ENCODE measurements around the gene DCST2.
"Not testable (repeated sequence)": the region's sequence is repeated elsewhere in the genome, so short reads cannot be mapped to it uniquely, and the experiment has no call there.

Gene DCST2

DNA sequence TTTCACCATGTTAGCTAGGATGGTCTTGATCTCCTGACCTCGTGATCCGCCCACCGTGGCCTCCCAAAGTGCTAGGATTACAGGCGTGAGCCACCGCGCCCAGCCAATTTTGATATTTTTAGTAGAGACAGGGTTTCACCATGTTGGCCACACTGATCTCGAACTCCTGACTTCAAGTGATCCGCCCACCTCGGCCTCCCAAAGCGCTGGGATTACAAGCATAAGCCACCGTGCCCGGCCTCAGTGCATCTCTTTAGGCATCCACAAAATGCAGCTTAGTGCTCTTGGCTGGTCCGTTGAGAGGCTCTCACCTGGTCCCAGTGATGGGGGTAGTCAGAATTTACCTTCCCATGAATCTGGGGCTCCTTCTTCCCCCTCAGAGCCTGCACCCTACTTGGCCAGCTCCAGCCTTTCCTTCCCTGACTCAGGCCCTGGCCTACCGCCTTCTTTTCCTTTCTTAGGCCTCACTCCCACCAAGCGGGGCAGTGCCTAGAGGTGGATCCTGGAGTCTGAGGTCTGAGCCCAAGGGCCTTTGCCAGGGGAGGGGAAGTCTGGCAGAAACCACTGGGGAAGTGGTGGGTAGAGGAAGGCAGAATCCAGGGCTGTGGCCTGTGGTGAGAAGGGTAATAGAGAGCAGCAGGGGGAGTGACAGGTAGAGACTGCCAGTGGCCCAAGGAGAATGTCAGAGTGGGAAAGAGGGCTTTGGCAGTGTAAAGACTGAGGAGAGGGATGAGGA lies 36.4 kb downstream of the DCST2 start:
- no peak for DNase-seq (ENCODE audit: low spot score)

DNA sequence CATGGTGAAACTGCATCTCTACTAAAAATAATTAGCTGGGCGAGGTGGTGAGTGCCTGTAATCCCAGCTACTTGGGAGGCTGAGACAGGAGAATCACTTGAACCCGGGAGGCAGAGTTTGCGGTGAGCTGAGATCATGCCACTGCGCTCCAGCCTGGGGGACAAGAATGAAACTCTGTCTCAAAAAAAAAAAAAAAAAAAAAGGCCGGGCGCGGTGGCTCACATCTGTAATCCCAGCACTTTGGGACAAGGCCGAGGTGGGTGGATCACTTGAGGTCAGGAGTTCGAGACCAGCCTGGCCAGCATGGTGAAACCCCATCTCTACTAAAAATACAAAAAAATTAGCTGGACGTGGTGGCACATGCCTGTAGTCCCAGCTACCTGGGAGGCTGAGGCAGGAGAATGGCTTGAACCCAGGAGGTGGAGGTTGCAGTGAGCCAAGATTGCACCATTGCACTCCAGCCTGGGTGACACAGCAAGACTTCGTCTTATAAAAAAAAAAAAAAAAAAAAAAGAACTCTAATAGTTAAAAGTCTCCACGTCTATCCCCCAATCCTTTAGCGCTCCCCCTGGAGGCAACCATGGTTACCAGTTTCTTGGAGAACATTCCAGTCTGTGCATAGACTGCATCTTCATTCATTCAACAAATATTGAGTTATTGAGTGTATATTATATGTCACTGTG lies 38.1 kb downstream of the DCST2 start:
- peak; percentile 72 for DNase-seq (ENCODE audit: low spot score)

DNA sequence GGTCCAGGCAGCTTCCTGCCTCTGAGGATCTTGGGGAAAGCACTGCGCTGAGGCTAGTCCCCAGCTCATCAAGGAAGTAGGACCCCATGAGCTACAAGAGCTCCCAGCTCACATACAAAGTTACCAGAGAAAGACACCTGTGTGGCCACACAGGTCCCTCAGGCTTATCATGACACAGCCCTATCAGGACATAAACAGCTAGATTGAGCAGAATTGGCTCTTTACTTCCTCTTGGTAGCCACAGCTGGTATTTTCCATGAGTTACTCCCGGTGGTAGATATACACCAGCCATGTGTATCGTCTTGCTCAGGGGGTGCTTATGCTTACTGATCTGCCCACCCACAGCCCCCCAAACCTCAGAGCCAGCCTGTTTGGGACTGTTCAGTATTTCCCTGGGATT lies 39.0 kb downstream of the DCST2 start:
- DNase-seq (ENCODE audit: low spot score): no peak

DNA sequence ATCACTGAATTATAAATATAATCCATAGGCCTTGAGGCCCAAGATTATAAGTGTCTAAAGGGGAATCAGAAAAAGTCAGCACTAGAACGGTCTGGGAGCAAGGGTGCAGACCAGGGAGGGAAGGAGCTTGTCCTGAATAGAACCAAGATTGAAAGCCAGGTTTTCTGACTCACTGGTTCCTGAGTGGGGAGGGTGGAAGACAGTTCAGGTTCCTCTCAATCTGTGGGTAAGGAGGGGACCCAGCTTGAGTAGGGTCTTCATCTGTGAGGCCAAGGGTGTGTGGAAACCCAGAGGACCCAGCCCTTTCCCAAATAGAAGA lies 39.4 kb downstream of the DCST2 start:
- DNase-seq (ENCODE audit: low spot score): no peak

DNA sequence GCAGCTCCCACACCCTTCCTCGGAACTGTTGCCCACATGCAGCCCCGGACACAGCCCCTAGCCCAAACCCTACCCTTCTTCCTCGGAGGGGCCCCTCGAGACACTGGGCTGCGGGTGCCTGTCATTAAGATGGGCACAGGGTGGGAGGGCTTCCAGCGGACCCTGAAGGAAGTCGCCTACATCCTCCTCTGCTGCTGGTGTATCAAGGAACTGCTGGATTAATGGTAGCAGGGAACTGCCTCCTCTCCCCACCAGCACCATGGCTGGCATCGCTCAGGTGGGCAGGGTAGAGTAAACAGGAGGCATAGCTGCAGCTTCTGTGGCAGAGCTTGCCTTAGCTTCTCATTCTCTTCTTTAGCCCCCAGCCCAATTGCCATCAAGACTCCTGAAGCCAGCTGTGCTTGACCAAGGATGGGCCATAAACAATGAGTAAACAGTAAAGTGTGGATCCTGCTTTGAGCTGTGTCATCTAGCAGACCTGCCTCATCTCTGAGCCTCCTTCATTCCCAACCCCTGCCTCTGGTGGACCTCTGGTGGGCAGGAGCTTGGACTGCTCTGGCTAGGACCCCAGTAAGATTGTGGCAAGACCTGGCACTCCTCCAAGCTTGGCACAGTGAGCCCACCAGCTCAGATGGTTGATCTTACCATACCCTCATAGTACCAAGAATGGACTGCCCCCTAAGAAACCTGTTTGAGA lies 39.9 kb downstream of the DCST2 start, which contains the start of gene LENEP:
Gene LENEP, plus strand, starts transcription at position 15 of the 697 bp plus-strand sequence. Its CDS starts 22 bp downstream, at position 37.
- DNase-seq (ENCODE audit: low spot score): no peak

DNA sequence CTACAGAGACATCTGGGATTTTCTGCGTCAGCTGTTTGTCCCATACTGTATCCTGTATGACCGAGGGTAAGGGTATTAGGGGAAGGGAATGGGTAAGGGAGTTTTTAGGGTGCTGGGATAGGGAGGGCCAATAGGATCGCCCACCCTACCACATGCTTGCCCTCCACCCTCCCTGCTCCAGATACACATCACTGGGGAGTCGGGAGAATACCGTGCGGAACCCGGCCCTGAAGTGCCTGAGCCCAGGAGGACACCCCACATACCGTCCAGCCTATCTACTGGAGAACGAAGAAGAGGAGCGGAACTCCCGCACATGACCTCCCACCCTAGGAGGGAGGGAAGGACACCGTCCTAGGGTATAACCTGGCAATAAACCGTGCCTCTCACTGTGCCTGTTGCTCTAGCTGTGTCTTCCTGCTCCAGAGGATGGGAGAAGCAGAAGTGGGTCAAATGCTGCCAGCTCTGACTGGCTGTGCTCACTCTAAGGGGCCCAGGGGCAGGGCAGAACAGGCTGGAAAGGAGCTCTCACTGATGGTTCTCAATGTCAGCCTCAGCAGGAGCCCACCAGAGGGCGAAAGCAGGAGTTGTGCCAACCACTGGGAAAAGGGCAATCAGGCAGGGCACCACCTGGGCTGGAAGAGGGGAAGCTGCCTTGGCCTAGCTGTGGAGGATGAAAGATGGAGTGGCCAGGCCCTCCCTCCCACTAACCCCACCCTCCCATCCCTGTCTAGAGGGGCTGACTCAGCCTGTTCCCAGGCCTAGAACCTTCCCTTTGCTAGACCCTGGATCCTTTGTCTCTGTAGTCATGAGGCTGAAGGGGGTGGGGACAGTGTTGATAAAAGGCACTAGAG lies 40.6 kb downstream of the DCST2 start:
- DNase-seq (ENCODE audit: low spot score): no peak

DNA sequence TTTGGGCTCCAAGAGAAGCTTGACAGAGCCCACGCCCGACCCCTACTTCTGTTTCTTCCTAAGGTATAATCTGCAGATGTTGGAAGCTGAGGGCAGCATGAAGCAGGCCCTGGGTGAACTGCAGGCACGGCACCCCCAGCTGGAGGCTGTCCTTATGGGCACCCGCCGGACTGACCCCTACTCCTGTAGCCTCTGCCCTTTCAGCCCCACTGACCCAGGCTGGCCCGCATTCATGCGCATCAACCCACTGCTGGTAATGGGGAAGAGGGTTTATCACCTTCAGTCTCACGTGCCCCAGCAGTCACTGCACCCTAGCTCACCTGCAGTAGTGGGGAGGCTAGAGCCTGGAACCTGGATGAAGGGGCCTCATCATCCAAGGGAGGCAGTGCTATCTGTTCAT lies 43.3 kb downstream of the DCST2 start:
- DNase-seq (ENCODE audit: low spot score): no peak

DNA sequence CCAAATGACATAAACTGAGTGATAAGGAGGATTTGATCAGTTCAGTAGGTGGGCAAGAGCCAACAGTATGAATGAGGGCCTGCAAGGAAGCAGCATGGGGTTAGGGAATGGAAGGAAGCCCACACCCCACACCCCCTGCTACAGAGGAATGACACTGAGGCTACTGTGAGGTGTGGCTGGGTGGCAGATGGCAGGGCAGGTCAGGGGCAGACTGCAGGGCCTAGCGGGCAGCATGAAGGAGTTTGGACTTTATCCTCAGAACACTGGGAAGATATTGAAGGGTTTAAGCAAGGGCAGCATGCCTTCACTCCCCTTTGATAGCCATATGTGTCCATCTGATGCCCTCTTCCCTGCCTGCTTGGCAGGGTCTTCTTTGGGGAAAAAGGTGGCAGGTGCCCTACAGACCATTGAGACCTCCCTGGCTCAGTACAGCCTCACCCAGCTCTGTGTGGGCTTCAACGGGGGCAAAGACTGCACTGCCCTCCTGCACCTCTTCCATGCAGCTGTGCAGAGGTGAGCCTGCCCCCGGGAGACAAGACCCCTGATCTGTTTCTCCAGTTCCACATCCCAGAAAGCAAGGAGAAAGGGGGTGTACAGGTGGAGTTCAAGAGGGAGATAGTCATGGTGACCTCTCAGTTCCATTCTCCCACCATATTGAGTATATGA lies 44.3 kb downstream of the DCST2 start:
- DNase-seq (ENCODE audit: low spot score): no peak

DNA sequence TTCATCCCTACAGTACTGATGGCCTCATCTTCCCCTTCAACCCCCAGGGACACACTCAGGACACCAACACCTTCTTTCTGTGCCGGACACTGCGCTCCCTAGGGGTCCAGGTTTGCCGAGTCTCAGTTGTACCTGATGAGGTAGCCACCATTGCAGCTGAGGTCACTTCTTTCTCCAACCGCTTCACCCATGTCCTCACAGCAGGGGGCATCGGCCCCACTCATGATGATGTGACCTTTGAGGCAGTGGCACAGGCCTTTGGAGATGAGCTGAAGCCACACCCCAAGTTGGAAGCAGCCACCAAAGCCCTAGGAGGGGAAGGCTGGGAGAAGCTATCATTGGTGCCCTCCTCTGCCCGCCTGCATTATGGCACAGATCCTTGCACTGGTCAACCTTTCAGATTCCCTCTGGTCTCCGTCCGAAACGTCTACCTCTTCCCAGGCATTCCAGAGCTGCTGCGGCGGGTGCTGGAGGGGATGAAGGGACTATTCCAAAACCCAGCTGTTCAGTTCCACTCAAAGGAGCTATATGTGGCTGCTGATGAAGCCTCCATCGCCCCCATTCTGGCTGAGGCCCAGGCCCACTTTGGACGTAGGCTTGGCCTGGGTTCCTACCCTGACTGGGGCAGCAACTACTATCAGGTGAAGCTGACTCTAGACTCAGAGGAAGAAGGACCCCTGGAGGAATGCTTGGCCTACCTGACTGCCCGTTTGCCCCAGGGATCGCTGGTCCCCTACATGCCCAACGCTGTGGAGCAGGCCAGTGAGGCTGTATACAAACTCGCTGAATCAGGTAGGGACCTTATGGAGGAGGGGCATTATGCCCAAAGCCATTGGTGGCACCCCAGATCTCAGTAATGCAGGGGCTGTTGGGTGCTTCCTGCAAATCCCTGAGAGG lies 45.3 kb downstream of the DCST2 start:
- no peak for DNase-seq (ENCODE audit: low spot score)

DNA sequence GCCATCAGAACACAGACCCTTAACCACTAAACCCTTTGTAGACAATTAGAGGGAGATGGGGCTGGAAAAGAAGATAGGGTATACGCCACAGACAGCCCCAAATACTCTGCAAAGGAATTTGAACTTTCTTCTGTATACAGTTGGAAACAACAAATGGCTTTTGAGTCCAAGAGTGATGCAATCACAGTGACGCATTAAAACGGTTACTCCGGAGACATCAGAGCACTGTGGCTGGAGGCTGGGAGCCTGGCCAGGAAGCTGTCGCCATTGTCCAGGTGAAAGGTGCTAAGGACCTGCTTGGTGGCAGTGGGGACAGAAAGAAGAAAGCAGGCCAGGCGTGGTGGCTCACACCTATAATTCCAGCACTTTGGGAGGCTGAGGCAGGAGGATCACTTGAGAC lies 46.3 kb downstream of the DCST2 start:
- DNase-seq (ENCODE audit: low spot score): no peak

DNA sequence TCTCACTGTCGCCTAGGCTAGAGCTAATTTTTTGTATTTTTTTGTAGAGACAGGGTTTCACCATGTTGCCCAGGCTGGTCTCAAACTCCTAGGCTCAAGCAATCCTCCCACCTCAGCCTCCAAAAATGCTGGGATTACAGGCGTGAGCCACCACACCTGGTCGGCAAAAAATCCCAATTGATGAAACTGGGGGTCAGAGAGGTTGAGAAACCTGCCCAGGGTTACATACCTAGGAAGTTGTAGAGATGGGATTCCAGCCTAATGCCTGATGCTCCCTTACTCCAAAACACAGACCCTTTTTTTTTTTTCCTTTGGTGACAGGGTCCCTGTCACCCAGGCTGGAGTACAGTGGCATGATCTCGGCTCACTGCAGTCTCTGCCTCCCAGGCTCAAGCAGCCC lies 46.8 kb downstream of the DCST2 start:
- not testable (repeated sequence) for DNase-seq (ENCODE audit: low spot score)

DNA sequence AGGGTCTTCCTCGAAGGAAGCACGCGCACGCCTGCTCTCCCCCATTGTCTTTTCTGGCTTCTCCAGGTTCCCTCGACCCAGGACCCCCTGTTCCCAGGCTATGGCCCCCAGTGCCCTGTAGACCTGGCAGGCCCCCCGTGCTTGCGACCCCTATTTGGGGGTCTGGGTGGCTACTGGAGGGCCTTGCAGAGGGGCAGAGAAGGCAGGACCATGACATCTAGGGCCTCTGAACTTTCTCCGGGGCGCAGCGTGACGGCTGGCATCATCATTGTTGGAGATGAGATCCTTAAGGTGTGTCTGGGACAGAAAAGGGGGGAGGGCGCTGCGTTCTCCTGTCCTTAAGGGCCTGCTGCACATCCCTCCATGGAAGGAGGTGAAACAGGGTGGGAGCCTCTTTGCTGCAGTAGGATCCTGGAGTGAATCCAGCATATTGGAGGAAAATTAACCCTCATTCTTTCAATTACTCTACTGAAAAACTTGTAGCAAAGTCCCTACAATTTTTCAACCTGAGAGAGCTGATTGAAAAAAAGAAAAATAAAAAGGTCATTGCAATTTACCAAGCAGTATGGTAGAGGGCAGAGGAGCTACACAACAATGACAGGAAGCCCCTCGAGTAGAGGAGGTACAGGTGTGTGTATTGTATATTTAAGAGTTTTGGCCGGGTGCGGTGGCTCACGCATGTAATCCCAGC lies 49.7 kb downstream of the DCST2 start:
- DNase-seq (ENCODE audit: low spot score): no peak

DNA sequence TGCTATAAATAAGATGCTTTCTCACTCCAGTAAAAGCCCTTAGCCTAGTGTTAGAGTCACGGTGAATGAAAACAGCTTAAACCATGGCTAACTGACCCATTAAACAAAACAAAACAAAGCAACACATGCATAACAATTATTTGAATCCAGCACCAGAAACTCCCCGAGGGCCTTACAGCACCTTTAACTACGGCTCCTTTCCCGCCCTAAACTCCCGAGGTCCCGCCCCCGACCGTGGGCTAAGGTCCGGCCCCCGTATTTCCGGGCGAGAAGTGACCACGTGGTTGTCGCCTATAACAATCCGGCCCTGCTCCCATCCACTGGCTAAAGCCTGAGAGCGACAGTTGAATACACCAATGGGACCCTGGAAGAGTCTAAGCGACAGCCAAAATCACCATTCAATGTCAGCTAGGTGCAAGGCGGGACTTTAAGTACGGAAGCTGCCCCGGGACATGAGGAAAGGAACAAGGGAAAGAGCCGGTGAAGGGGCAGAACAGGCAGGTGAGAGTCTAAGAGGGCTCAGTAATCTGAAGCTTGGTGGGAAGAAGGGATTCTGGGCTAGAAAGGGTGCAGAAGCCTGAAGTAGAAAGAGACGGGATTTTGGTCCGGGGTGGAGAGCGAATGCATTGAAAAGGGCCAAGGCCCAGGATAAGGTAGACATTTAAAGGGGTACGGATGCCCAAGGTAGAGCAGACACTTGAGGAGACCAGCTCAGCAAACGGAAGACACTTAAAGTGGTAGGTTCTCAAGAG lies 50.5 kb downstream of the DCST2 start, which contains the start of gene FLAD1:
Gene FLAD1, plus strand, starts transcription at position 448 of the 752 bp plus-strand sequence. CDS start 351 bp downstream, outside the sequence.
- DNase-seq (ENCODE audit: low spot score): peak; percentile 98

DNA sequence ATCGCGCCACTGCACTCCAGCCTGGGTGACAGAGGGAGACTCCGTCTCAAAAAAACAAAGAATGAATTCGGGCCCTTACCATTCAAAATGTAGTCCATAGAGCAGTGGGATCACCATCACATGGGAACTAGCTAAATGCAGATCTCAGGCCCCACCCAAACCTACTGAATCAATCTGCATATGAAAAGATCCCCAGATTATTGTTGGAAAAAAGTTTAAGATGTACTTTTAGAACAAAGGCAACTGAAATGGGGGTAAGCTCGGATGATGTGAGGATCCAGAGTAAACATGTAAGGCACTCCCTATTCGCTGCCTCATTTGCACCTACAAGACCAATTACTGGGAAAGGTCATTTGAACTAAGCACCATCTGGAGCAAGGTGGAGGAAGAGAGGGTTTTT lies 51.2 kb downstream of the DCST2 start:
- DNase-seq (ENCODE audit: low spot score): no peak

DNA sequence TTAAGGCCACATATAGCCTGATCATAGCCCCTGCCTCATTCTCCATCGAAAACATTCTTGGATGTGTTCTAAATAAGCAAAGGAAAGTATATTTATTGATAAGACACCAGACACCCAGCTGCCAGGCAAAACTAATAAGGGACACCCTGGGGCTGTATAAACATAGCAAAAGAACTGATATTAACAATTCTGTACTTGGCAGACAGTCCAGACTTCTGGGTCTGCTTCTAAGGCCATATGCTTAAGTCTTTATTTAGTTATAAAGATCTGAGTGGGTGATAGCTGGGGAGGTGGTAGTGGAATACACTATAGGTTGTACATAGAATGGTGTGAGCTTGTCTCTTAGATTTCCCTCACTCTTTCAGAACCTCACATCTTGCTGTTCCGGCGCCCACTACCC lies 55.2 kb downstream of the DCST2 start:
- no peak for DNase-seq (ENCODE audit: low spot score)

DNA sequence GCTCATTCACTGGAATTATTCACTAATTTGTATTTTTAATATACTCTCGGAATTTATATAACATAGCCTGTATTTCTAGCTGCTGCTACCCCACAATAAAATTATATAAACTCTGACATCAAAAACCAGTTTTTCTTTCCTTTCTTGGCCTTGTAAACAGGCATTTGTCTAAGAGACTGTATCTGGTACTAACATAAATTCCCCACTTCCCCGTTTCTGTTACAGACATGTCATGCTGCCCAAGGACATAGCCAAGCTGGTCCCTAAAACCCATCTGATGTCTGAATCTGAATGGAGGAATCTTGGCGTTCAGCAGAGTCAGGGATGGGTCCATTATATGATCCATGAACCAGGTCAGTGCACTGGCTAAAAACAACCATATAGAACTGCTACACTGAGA lies 55.8 kb downstream of the DCST2 start:
- DNase-seq (ENCODE audit: low spot score): not testable (repeated sequence)

DNA sequence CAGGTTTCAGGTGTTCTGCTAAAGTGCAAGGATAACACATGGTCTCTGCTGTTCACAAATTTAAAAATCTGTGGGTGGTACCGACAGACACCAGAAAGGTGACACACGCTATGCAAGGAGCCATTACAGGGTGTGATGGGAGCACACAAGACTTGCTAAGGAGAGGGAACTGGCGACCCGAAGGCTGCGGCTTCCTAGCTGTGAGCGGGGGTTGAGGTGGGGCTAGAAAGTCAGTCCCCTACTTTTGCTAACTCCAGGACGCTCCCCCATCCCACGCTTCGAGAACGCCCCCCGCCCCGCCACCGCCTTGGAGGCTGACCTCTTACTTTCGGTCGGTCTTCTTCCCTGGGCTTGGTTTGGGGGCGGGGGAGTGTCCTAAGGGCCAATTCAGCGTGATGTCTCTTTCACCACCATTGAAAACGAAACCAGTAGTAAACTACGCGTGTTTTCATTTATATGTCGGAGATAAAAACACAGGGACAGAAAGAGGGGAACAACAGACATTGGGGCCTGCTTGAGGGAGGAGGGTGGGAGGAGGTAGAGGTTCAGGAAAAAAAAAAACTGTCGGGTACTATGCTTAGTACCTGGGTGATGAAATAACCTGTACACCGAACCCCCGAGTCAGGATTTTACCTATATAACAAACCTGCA lies 58.0 kb downstream of the DCST2 start:
- DNase-seq (ENCODE audit: low spot score): peak; percentile 61

DNA sequence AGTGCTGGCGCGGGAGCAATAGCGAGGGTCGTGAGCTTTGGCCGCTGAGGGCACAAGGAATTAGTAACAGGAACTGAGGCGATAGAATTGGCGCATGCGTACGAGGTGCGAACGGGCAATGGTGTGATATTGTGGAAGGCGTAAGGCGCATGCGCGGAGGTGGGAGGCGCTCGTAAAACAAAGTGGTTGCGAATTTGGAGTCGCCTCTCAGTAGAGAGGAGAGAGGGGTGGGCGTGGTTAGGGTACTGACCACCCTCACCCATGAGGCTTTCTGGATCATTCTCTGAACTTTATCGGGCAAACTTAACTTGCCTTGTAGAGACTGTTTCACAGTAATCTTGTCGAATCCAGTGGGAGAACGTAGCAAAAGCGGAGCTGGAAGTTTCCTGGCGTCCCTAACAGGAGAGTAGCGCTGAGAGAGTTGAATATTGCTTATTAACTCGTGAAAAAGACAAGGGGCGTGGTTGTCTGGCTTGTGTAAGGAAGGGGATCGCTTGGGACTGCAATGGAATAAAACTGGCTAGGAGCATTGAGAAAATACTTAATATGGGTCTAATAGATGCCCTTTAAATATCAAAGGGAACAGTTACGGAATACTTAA lies 58.7 kb downstream of the DCST2 start:
- DNase-seq (ENCODE audit: low spot score): peak; percentile 97
